ENCODE data around the gene HTRA1.

The HTRA1 gene

DNA sequence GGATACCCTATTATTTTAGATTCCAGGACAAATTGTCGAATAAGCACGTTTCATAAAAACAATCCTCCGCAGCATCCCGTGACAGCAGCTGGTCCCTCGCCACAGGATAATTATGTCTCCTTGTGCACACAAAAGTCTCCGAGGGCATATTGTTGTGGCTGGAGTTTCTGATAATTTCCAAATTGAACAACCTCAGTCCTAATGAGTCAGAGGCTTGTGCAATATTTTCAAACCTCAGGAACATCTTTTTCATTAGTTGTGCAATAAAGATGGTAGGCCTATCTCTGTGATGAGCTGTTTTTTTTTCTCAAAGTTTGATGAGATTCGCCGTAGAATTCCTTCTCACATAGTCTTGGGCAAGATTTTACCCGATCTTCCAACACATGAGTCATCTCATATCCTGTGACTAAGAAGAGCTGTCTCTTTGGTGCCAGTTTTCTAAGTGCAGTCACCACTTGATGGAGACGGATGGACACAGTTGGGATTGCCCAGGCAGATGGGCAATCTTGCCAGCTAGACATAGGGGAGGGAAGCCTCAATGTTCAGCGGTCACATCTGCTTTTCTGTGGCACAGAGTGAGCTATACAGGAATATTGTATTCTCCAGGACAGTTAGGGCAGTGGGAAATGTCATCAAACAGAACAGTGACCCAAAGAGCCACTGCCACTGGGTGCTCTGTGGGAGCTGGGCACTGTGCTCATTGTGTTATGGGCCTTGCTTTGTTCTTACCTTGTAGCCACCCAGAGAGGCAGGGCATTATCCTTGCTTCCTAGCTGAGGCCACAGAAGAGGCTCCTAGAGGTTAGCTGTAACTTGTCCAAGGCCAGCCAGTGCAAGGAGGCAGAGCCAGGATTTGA is 7.8 kb downstream of the HTRA1 start:
- CTCF ChIA-PET, result interaction anchor here (1.0 to 1.1 kb wide), 2 partner anchors 12 to 96 kb away, joined by 3 read pairs; no protein-coding TSS in a partner anchor
- POLR2A ChIA-PET, result no interaction called here
- TF ChIP-seq, protein P1, sequence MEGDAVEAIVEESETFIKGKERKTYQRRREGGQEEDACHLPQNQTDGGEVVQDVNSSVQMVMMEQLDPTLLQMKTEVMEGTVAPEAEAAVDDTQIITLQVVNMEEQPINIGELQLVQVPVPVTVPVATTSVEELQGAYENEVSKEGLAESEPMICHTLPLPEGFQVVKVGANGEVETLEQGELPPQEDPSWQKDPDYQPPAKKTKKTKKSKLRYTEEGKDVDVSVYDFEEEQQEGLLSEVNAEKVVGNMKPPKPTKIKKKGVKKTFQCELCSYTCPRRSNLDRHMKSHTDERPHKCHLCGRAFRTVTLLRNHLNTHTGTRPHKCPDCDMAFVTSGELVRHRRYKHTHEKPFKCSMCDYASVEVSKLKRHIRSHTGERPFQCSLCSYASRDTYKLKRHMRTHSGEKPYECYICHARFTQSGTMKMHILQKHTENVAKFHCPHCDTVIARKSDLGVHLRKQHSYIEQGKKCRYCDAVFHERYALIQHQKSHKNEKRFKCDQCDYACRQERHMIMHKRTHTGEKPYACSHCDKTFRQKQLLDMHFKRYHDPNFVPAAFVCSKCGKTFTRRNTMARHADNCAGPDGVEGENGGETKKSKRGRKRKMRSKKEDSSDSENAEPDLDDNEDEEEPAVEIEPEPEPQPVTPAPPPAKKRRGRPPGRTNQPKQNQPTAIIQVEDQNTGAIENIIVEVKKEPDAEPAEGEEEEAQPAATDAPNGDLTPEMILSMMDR (IDR thresholded peaks at IDR 0.05; ENCODE audit: control extremely low read depth, extremely low read depth, low read depth, missing control alignments), result no peak
- no peak for DNase-seq (ENCODE audit: extremely low spot score)

DNA sequence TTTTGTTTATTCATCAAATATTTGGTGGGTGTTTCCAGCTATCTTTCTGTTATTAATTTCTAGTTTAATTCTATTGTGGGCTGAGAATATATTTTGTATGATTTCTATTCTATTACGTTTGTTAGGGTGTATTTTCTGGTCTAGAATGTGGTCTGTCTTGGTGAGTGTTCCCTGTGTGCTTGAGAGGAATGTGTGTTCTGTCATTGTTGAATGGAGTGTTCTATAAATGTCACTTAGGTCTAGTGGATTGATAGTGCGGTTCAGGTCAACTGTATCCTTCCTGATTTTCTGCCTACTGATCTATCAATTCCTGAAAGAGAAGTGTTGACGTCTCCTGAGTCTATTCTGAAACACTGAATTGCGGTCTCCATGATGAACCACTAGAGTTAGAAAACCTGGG is 8.5 kb downstream of the HTRA1 start:
- CTCF ChIA-PET, result interaction anchor here (1.1 to 1.6 kb wide), 2 partner anchors 95 to 201 kb away, joined by 3 to 7 read pairs; no protein-coding TSS in a partner anchor
- POLR2A ChIA-PET, result no interaction called here
- TF ChIP-seq, protein P1 (IDR thresholded peaks at IDR 0.05; ENCODE audit: control extremely low read depth, extremely low read depth, low read depth, missing control alignments), result no peak
- DNase-seq (ENCODE audit: extremely low spot score), result no peak

DNA sequence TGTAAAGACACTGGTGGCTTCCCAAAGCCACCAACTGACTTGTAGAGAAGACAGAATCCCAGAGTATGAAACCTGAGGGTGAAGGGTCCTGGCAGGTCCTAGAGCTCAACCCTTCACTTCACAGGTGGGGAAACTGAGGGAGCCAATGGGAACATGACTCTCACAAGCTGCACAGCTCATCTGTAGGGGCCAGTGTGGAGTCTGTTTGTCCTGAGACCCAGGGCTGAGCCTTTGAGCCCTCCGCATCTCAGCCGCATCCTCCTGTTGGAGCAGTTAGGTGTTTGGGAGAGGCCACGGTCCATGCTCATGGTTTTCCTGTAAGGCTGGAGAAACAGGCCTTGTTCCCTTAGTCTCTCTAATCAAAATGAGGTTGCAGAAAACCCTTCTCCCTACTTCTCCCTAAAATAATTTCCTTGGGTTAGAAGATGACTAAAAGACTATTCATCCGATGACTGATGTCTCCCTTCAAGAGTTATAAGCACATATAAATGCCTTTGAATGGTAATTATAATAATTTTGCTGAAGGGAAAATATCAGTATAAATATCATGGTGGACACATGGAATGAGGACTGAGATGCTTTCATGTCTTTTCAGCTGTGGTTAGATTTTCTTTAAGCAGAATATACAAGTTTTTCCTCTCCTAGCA is 10.3 kb downstream of the HTRA1 start:
- TF ChIP-seq, protein P1 (IDR thresholded peaks at IDR 0.05; ENCODE audit: control extremely low read depth, extremely low read depth, low read depth, missing control alignments), result no peak
- POLR2A ChIA-PET, result no interaction called here
- DNase-seq (ENCODE audit: extremely low spot score), result no peak
- CTCF ChIA-PET, result interaction anchor here (1.4 to 1.6 kb wide), 2 partner anchors 70 to 203 kb away, joined by 3 to 7 read pairs; no protein-coding TSS in a partner anchor

DNA sequence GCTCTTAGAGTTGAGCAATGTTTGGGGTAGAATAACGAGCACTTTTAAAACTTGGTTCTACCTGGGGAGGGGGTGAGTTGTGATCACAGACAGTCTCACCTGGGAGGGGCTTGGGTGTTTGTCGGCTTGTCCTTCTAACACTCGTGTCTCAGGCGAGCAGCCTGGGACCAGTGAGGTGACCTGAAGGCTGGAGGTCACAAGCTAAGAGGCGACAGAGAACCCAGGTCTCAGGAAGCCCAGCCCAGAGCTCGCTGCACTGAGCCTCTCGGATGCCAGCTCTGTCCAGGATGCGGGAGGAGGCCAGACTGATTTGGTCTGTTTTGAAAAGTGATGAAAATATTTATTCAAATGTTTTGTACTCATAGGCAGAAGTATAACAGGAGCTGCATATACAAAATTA is 11.8 kb downstream of the HTRA1 start:
- no peak for DNase-seq (ENCODE audit: extremely low spot score)
- ChIA-PET POLR2A (no interaction called here), CTCF (interaction anchor here (1.5 kb wide), 1 partner anchor 30 kb away, joined by 3 read pairs; no protein-coding TSS in a partner anchor)
- TF ChIP-seq, protein P1 (IDR thresholded peaks at IDR 0.05; ENCODE audit: control extremely low read depth, extremely low read depth, low read depth, missing control alignments), result no peak

DNA sequence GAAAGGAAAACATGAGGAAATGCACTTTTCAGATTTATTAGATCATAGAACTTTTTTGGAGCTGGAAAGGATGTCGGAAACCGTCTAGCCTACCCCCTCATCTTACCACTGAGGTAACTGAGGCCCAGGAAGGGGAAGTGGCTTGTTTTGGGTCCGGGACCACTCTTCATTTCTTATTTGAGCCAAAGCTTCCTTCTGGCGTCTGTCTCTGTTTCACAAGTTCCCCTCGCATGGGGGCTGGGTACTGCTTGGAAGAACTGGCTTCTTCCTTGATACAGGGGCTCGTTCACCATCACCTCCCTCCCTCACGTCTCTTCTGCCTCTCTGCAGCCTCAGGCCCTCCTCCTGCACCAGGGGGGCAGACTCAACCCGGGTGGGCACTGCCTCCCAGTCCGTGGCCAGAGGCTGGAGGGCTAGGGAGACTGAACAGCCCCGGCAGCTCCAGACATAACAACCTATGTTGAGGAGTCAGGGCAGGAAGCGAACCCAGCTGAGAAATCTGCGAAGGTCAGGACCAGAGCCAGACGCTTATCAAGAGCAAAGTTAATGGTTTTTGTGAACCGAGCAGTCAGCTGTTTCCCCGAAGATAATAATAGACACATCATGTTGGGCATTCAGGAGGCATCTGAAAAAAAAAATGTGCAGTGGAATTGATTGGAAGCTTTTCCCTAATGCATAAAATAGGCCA is 12.9 kb downstream of the HTRA1 start:
- POLR2A ChIA-PET, result no interaction called here

DNA sequence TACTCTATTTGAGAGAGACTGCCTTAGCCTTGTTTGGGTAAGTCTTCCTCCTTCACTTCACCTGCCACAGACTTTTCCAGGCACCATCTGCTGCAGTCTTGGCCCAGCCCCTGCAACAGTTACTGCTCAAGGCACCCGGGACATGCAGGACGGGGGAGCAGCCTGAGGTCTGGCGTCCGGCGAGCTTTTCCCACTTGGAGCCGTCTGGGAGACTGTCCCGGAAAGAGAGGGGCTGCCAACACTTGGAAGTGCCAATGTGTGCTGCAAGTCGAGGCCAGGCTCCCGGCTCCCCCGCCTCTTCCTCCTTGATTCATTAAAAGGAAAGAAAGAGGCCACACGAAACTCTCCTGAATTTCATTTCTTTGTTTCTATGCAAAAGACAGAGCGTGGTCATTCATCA is 13.7 kb downstream of the HTRA1 start:
- CTCF ChIA-PET, result no interaction called here
- TF ChIP-seq, protein P1 (IDR thresholded peaks at IDR 0.05; ENCODE audit: control extremely low read depth, extremely low read depth, low read depth, missing control alignments), result no peak
- POLR2A ChIA-PET, result no interaction called here
- DNase-seq (ENCODE audit: extremely low spot score), result no peak

More for the DNA sequence above, 12.9 kb downstream of the HTRA1 start:
- CTCF ChIA-PET, result no interaction called here
- TF ChIP-seq, protein P1 (IDR thresholded peaks at IDR 0.05; ENCODE audit: control extremely low read depth, extremely low read depth, low read depth, missing control alignments), result no peak
- no peak for DNase-seq (ENCODE audit: extremely low spot score)

All from GM10248 (cell line).